ENCODE measurements around the gene MMP11.

Gene MMP11

DNA sequence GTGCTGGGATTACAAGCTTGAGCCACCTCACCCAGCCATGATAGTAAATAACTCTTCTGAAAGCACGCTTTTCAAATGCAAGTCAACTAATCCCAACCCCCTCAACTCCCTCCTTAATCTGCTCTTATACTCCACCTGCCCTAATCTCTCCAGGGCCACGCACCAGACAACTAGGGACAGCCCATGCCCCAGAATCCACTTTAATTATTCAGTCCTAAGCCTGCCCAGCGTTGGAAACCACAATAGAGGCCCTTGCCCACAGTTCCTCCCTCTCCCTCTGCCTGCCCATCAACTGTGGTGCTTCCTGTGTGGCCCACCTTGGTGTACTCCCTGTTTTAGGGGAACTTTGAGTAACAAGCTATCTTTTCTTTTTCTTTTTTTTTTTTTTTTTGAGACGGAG, 15.8 kb upstream of the MMP11 start:
- H3K4me3 ChIP-seq (ENCODE audit: low read depth, low read length) = no peak overlapping the region
- DNase-seq (ENCODE audit: low read depth) = no peak
- no peak for TF ChIP-seq CTCF (IDR thresholded peaks at IDR 0.05; ENCODE audit: insufficient read depth, low read depth, low read length, missing control alignments)

- no peak overlapping the region for H3K4me3 ChIP-seq (ENCODE audit: low read depth, low read length)
- no peak for TF ChIP-seq CTCF (IDR thresholded peaks at IDR 0.05; ENCODE audit: insufficient read depth, low read depth, low read length, missing control alignments)
- DNase-seq (ENCODE audit: low read depth) = no peak
Observed at GRCh38 chr22:23759566-23759965, 13.1 kb upstream of the MMP11 start.

- DNase-seq (ENCODE audit: low read depth) = no peak
- no peak overlapping the region for H3K4me3 ChIP-seq (ENCODE audit: low read depth, low read length)
- no peak for TF ChIP-seq CTCF (IDR thresholded peaks at IDR 0.05; ENCODE audit: insufficient read depth, low read depth, low read length, missing control alignments)
Observed at GRCh38 chr22:23760056-23760455, 12.6 kb upstream of the MMP11 start.

DNA sequence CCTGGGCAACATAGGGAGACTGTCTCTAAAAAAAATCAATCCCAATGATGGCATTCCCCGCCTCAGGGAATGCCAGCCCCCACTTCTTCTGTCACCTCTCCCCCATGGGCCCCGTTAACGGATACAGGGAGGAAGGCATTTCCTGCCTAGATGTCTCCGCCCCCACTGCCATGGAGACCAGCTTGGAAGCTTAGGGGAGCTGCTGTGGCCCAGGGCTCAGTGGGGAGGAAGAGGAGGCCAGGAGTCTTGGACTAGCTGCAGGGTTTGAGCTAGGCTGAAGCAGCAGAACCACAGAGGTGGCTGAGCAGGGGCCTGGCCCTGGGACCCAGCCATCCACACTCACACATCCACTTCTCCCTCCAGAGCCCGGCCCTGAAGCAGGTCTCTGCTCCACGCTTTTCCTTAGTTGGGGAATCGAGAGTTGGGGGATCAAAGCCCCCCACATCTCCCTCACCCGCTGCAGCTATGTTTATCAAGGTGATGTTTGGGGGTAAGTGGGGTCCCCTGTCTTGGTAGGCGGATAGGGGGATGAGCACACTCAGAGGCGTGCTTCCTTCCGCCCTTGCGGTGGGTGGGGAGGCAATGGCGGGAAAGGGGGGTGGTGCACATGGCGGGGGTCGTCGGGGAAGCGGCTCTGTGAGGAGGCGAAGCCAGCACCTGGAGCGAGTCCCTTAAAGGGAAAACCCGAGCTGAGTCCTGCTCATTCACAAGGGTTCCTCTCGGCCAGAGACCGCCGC, 9.6 kb upstream of the MMP11 start, which contains the start of gene C22orf15:
C22orf15 (plus strand) TSS at position 149 of the 737 bp plus-strand sequence; CDS start at position 466, 317 bp downstream.
- H3K4me3 ChIP-seq (ENCODE audit: low read depth, low read length) = peak within 1 kb of the TSS; percentile 40
- no peak for DNase-seq (ENCODE audit: low read depth)
- TF ChIP-seq CTCF (IDR thresholded peaks at IDR 0.05; ENCODE audit: insufficient read depth, low read depth, low read length, missing control alignments) = no peak

GRCh38 chr22:23763579-23763945, 9.1 kb upstream of the MMP11 start:
- no peak for TF ChIP-seq CTCF (IDR thresholded peaks at IDR 0.05; ENCODE audit: insufficient read depth, low read depth, low read length, missing control alignments)
- DNase-seq (ENCODE audit: low read depth) = peak; percentile 43
- H3K4me3 ChIP-seq (ENCODE audit: low read depth, low read length) = peak overlapping the region; percentile 40

DNA sequence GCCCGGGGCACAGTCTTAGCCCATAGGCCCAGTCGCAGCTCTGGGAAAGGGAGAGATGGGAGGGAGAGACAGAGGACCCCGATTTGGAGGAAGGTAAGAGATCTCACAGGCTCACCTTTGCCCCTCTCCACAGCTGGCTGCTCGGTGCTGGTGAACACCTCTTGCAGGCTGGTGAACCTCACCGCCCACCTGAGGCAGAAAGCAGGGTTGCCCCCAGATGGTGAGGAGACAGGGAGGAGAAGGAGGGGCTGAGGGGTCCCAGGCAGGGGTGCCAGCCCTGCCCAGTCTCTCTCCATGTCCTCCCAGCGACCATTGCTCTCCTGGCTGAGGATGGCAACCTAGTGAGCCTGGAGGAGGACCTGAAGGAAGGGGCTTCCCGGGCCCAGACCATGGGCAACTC, 8.7 kb upstream of the MMP11 start:
- peak overlapping the region; percentile 40 for H3K4me3 ChIP-seq (ENCODE audit: low read depth, low read length)
- DNase-seq (ENCODE audit: low read depth) = no peak
- no peak for TF ChIP-seq CTCF (IDR thresholded peaks at IDR 0.05; ENCODE audit: insufficient read depth, low read depth, low read length, missing control alignments)
